SKM-1 treated with dmso at 0.1 percent for 144 hours (cell line): ENCODE results near the gene STRIP1.
"Not testable (repeated sequence)": the region's sequence is repeated elsewhere in the genome, so short reads cannot be mapped to it uniquely, and the experiment has no call there.

Source experiments
- DNase-seq: peaks from one replicate; lab custom pipeline; 2025; ENCODE audit not compliant: unreplicated experiment; lab: John Stamatoyannopoulos, UW

STRIP1 gene

DNA sequence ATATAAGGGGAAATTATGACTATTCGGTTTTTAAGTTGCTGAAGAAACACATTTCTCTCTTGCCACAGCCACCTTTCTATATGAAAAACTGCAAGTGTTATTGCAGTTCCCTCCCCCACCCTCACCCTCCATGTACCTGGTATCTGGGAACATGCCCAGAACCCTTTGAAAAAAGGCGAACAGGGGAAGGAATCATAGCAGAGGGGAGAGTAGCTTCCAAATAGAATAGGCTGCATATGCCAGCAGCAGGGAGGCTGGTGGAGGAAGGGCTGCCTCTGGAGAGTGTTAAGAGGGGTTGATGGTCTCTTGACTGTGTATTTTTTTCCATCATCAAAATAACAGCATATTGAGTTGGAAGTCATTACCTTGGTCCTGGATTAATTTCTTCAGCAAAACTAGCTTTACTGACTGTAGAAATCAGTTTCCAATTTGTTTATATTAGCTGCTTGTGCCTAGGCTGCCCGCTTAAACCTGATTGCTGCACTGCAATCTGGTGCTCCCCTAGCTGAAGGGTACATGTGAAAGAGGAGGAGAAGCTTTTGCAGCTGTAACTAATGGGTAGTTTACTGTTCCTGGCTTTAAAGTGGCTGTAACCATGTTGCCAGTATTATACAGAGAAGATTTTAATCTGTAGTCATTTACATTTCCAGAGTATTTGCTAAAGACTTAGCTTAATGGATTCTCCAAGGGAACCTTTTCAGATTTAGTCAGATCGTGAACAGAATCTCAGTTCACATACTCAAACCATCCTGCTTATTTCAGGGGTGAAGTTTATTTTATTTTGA, 27.2 kb upstream of the STRIP1 start:
- no peak for DNase-seq

DNA sequence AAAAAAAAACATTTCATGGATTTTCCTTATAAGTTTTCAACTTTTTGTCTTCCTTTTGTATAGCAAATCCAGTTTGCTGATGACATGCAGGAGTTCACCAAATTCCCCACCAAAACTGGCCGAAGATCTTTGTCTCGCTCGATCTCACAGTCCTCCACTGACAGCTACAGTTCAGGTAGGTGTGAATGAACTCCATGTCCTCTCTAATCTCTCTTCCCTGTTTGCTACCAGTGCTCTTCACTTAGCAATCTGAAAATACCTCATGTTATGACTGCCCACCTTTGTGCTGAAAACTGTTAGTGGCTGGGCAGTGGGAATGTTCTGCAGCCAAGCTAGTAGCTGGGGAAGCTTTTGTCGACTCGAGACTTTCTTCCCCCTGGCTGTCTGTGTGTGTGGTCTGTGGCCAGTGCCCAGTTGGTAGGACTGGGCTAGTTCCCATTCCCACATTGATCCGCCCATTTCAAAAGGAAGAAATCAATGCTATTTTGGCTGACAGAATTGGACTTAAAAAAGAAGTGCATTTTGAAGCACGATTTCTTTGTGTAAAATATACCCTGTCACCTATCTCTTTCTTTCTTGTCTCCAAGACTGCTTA, 25.4 kb upstream of the STRIP1 start:
- DNase-seq: no peak

DNA sequence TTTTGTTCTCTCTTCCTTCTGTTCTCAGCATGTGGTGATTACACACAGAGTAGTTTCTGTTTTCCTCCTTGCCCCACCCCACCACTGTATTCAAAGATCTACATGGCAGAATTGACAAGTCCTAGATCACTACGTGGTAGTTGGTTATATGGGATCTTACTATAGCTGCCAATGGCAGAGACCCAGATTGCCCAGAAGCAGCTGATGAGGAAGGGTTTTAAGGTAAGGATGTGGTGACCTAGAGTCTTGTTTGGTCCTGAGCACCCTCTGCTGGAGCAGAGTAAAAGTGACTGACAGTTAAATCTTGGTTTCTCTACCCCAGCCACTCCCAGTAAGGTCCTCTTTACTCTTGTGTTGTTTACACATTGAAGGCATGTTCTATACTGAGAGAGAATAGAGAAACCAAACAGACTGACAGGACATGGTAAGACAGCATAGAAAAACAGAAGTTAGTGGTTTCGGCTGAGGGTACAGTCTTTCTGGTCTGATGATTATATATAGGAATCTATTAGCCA, 22.8 kb upstream of the STRIP1 start:
- DNase-seq: peak; percentile 56

DNA sequence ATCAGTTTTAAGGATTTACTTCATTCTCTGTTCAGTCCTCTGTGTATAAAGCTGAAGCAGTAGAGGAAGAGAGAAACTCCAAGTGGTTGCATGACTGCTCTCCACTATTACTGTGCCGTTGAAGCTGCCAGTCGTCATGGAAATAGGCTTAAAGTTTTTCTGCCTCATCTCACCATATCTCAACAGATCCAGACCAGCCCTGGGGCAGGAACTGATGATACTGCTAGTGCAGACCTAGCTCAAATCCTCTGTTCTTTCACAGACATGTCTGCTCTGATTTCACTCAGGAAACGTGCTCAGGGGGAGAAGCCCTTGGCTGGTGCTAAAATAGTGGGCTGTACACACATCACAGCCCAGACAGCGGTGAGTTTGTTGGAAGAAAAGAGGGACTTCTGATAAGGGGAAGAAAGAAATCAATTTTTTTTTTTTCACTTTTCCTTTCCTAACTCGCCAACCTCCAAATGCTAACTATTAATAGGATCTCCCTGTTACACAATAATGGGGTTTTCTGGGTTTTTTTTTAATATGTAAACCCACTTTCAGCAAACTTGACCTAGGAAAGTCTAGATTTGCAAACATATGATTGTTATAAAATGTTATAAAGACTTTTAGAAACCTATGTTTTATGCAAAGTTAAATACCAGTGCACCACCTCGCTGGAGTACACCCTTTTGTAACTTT, 22.2 kb upstream of the STRIP1 start:
- DNase-seq: no peak

DNA sequence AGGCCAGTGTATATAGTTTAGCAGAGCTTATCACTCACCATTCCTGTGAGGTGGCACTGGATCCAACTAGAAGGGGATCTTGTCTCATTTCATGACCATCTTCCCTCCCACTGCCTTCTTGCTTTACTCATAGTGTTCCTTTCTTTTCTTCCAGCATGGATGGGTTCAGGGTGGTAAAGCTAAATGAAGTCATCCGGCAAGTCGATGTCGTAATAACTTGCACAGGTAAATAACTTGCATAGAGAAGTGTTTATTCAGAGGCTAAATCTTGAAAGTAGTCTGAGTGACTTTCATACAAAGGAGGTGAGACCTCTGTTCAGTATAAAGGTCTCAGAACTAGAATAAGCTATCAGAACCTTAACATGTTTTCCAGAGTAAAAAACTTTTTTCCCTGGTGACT, 16.6 kb upstream of the STRIP1 start:
- no peak for DNase-seq

DNA sequence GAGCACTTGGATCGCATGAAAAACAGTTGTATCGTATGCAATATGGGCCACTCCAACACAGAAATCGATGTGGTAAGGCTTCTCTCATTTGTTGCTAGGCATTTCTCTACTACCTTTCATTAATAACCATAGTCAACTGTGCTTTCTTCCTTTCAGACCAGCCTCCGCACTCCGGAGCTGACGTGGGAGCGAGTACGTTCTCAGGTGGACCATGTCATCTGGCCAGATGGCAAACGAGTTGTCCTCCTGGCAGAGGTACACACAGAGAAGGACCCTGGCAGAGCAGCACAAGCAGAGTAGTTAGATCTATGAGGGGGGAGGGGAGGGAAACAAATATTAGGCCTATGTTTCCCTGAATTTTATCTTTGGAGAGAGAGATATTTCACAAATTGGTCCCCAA, 16.0 kb upstream of the STRIP1 start:
- DNase-seq: no peak

DNA sequence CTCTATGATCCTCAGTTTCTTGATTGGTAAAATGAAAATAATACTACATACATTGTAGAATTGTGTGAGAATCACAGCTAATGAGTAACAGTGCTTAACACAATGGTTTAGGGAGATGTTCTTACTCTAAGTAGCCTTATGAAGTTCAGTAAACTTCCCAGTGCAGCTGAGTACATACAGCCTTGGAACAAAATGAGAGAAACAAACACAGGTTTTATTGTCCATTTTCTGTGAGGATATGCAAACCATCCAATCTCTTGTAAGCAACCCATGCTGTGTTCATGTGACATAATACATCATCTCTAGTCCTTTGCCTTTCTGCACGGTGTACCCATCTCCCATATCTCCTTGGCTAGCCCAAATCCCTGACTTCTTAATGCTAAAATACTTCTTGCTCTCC, 14.7 kb upstream of the STRIP1 start:
- no peak for DNase-seq

DNA sequence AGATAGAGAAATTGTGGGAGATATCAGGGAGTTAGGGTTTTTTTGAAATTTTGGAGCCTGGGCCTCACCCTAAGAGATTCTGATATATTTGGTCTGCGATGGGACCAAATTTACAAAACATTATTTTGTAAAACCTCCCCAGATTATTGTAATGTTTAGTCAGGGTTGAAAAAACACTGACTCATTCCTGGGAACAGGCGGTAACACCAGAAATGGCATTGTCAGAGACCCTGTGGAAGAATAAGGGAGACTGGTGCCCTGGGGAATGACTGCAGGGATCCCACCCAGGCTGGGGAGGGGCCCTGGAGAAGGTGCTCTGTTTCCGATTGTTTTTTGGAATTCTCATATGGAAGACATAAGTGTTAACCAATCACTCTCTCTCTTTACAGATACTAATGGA, 13.1 kb upstream of the STRIP1 start:
- no peak for DNase-seq

DNA sequence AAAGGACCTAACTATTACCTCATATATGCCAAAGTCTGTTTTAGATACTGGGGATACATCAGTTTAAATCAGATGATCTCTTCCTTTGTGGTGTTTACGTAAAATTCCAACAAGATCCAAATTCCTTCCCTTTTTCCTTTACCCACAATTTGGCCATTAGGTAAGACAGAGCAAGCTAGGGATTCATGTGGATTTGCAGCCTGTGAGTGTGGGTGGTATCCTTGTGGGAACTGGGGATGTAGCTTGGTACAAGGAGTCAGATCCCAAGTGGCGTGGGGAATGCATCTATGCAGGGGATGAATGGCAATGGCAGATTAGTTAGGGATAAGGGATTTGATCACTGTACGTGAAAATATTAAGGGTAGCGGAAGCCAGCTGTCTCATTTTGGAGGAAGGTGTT, 9.8 kb upstream of the STRIP1 start:
- no peak for DNase-seq

DNA sequence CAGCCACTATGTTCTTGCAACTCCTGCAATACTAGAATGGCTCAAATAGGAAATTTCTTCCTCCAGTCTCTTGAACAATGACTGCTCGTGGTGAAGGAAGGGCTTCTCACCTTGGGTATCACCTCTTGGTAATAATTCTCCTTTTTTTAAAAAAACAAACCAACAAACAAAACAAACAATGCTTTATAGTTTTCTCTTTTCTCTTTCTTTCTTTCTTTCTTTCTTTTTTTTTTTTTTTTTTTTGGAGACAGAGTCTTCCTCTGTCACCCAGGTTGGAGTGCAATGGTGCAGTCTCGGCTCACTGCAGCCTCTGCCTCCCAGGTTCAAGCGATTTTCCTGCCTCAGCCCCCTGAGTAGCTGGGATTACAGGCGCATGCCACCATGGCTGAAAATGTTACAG, 3.7 kb upstream of the STRIP1 start:
- not testable (repeated sequence) for DNase-seq

DNA sequence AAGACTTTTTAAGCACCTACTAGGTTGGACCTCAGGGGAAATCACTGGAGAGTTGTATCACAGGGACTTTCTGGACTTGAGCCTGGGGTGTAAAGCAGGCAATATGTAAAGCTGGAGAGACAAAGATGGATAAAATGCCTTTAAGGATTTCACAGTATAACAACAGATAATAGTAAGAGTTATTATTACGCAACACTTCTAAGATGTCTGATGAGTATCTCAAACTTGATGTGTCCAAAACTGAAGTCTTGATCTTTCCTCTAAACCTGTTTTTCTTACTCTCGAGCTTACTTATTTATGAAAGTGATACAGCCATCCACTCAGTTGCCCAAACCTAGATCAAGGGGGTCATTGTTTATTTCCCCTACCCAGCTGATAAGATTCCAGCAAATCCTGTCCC, 2.1 kb upstream of the STRIP1 start:
- no peak for DNase-seq

DNA sequence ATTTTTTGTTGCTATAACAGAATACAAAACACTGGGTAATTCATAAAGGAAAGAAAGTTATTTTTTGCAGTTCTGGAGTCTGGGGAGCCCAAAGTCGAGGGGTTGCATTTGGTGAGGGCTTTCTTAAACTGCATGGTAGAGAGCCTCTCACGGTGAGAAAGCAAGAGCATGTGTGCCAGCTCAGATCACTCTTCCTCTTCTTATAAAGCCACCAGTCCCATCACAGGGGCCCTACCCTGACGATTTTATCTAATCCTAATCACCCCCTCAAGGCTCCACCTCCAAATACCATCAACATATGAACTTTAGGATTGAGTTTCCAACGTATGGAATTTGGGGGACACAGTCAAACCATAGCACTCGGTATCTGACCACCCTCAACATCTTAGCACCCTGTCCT, 1.0 kb upstream of the STRIP1 start:
- DNase-seq: no peak

DNA sequence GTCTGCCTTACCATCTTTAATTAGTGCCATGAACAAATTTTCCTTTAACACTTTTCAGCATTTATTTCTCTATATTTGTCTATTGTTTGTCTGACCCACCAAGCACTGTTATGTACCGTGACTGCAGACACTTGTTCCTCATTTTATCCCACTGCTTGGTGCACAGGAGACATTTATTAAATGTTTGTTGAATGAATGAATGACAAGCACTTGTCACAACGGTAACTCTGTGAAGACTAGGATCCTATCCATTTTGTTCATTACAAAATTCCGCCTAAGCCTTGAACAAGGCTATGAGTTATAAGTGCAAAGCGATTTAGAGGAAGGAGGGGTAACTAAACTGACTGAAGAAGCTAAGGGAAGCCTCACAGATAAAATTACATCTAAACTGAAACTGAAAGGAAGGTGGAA, 379 bp upstream of the STRIP1 start:
- DNase-seq: no peak

DNA sequence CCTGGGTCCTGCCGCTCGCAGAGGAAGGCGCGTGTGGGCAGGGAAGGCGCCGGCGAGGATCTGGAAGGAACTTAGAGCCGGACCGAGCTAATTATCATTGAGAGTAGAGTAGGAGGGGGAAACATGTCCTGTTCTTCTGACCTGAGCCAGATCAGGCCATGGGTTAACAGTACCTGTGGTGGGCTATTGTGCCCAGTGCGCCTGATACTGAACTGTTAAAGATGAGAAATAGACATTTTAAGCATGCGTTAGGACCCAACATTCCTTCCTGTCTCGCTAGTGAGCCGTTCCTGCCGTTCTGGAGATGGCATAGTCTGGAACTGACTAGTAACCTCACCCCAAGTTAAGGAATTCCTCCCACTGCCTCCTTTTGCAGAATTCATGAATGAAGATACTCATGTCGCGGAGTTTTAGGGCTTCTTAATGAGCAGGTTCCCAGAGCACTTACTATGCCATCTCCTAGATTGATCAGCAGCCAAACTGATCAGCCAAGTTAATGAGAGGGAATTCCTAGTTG, 870 bp downstream of the STRIP1 start:
- DNase-seq: no peak

DNA sequence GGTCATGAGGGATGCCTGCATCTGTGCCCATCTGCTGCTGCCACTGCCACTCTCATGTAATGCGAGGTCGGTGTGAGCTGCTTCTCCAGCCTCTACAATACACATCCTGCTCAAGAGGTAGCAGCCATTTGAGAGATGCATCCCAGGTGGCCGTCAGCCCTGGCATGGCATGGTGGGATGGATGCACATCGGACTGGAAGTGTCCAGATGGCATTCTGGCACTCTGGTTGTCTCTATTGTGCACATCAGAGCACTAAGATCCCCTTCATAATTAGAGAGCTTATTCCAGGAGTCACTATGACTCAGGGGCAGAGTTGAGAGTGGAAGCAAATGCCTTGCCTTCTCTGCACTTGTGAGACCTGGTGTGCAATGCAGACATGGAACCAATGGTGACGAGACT, 3.8 kb downstream of the STRIP1 start:
- DNase-seq: no peak

DNA sequence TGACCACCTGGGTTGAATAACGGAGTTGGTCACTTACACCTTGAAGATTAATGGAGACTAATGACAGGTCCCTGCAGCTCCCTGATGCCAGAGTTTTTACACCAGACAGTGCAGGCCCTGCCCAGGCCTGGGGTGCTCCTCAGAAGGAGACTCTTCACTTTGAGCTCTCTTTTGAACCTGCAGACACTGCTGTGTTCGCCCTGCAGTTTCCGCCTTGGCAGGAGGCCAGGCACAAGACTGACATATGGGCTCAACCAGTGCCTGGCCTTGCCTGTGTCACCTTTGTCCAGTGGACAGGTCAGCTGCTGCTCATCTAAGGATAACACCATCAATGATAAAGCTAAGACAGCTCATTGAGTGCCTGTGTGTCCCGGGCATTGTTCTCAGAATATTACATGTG, 5.2 kb downstream of the STRIP1 start:
- no peak for DNase-seq

DNA sequence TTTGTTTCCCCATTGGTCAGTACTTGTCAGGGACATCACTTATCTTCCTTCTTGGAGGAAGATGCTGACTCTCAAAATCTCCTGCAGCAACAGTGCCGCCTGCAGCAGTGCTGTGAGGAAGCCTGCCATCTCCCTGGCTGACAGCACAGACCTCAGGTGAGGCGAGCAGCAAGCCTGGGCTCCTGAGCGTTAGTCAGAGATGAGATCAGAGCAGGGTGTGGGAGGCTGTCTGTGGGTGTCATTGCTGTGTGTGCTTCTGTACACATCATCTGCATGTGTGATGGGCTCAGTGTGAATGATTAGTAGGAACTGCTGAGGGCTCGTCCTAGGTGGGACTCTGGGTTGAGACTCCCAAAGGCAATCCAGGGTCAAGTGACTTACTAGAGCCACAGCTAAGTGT, 6.1 kb downstream of the STRIP1 start:
- DNase-seq: no peak

DNA sequence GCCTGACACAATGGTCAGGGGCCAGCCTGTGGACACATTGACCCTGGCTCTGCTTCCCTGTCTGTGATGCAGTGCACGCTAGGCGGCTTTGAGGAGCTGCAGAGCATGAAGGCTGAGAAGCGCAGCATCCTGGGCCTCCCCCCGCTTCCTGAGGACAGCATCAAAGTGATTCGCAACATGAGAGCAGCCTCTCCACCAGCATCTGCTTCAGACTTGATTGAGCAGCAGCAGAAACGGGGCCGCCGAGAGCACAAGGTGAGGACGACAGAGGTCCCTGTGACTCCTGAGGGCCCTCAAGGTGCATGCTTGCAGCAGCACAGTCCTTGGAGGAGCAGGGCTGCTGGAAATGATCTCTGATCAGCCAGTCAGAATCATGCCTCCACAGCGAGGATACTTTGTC, 8.6 kb downstream of the STRIP1 start:
- DNase-seq: no peak

DNA sequence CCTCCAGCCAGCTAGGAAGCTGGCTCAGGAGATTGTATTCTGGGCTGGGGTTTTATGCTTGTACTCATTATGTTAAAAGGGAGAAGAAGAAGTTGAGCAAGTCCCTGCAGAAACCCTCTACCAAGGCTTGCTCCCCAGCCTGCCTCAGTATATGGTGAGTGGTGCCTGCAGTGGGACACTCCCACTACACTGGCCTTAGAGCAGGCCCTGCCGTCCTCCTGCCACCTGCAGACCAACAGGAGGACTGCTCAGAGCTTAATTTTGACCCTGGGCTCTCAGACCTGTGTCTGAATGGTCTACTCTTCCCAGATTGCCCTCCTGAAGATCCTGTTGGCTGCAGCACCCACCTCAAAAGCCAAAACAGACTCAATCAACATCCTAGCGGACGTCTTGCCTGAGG, 13.0 kb downstream of the STRIP1 start:
- DNase-seq: no peak

DNA sequence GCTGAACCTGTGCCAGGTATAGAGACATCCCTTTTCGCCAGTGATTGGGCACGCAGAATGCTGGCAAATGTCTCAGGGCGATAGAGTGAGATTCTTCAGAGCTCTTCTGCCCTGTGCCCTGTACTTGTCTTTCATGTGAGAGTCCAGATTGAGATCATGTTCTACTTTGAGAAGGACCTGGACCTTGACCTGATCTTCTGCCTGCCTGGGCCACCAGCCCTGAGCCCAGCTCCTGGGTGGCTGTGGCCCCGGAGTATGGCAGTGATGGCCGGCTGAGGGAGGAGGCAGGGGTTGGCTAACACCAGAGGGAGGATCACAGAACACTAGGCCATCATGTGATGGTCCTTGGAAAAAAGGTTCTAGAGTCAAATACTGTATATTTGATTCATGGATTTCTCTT, 13.8 kb downstream of the STRIP1 start:
- no peak for DNase-seq

DNA sequence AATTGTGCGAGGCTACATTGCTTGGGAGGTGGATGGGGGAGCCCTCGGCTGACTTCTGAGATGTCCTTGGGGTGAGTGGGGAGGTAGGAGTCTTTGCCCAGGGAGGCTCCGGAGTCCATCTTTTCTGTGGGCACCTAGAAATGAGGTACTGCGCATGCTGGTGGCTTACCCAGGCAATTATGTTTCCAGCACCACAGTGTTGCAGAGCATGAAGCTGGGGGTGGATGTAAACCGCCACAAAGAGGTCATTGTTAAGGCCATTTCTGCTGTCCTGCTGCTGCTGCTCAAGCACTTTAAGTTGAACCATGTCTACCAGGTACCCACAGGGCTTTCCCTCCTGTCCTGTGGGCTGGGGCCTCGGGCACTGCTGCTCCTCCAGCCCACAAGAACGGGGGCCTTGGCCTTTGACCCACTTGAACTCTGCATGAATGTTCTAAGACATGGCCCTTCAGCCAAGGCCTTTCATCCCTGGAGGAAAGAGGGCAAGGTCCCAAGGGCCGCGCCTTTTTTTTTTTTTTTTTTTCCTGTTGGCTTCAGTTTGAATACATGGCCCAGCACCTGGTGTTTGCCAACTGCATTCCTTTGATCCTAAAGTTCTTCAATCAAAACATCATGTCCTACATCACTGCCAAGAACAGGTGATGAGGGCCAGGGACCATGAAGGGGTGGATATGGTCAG, 14.6 kb downstream of the STRIP1 start:
- no peak for DNase-seq
